OCI-LY3 (cell line): ENCODE results near the gene USP19.

Experiments
- CTCF ChIP-seq: fragments of 200-600, 300-600 bp; sonication (generic); IDR thresholded peaks from 2 replicates; pipeline ENCODE4 v1.5.1; 2014; ENCODE audit warnings: antibody characterized with exemption, low read length, low read depth
- EZH2phosphoT487 ChIP-seq: fragments of 200-600 bp; shearing (Covaris generic); IDR thresholded peaks from 2 replicates; pipeline ENCODE4 v1.6.1; 2018; ENCODE audit warnings: antibody characterized with exemption, mixed run types, low read depth

GRCh38 chr3:49120096-49120437, 556 bp downstream of the USP19 start:
- no peak for TF ChIP-seq CTCF
- TF ChIP-seq EZH2phosphoT487 = no peak
